GM11168 (cell line): ENCODE results near the gene MSL3.

Experiments
- in situ Hi-C: fragments of 300-500 bp; cut with MboI; formaldehyde crosslinking; loops from one replicate; pipeline ENCODE4 v1.12.0; 2022; ENCODE audit warnings: low sequenced_read_pairs; ENCODE audit not compliant: unreplicated experiment

Gene MSL3

DNA sequence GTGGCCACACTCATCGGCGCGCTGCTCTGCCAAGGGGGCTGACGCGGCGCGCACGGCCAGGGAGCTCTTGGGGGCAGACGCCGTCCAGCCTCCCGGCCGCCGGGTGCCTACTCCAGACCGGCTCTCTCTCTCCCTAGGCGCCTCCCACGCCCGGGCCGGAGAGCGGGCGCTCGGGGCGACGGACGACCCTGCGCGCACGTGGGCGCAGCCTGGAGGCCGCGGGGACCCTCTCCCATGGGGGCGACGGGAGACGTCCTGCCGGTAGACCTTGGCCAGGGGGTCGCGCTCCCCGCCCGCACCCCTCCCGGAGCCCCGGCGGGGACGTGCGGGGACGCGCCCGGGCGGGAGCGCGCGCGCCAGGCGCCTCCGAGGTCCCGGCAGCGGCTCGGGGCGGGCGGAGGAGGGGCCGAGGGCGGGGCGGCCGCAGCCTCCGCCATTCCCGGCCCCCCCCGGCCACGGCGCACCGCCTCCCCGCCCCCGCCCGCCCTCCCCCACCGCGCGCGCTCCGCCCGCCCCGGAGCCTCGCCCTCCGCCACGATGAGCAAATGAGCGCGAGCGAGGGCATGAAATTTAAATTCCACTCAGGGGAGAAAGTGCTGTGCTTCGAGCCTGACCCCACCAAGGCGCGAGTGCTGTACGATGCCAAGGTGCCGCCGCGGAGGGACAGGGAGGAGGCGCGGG is at the start of gene MSL3:
Gene MSL3 (plus strand): TSS at position 519 of the 681 bp plus-strand sequence. CDS start 27 bp downstream, at position 546.
- in situ Hi-C loops = loop anchor here (25.0 kb wide), 1 partner anchor 221 kb away; no protein-coding TSS in a partner anchor

GRCh38 chrX:11722304-11722703 is 35.7 kb upstream of the MSL3 start:
- in situ Hi-C loops = no loop called here

DNA sequence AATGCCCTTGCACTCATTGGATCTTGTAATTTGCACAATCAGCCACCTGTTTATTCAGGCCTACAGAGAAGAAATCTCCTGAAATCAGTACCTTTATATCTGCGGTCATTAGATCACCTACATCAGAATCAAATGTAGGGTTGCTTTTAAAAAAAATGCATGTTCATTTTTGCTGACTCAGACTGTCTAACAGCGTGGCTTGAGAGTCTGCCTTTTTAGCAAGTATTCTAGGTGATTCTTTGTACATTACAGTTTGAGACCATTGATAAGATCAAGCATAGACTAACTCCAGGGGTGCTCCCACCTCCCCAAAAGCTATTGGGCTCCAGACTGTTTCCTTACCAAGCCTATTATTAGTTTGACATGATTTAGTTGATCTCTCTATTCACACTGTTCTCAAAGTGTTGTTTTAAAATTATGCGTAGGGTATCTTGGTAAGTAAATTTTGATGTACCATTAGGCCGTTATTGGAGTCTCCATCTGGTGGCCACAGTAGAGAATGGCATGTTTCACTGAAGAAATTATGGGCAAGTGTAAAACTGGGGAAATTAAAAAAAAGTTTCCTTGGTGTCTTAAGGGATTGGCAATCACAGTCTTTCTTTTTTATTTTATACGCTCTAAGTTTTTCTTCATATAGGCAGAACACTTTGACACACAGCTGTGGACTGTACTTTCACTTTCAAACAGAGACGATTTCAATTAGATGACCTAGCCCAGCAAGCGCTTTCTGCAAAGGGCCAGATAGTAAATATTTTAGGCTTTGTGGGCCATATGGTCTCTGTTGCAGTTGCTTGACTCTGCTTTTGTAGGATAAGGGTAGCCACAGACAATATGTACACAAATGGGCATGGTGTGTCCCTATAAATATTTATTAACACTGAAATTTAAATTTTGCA is 33.7 kb upstream of the MSL3 start:
- in situ Hi-C loops = no loop called here

DNA sequence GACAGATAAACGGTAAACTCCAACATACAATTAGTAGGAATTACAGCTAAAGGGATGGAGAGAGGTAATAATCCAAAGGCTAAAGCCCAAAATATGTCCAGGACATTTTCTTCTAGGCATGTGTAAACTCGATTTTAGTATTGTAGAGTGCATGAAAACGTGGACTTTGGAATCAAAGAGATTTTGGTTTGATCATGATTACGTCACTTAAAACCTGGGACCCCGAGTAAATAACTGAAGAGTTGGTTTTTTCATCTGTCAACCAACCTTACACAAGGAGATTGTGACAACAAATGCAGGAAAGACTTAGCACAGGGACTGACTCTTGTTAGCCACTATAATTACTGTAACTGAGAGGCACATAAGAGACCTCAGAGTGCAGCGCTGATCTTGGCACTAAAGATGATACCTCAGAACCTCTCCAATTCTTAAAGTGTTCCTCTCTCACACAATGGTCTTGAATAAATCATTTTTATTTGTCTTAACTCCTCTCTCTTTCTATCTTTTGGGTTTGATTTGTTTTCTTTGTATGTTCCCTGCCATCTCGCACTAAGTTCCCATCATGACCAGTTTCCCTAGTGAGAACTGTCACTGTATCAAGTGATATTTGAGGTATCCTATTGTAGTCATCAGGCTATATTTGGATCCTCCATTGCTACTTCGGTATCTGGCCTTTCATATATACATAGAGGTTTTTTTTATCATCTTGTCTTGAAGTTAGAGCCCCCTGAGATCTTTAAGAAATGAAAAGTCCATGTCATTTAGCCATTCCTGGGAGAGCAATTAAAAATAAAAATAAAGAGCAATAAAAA is 32.2 kb upstream of the MSL3 start:
- in situ Hi-C loops = no loop called here

DNA sequence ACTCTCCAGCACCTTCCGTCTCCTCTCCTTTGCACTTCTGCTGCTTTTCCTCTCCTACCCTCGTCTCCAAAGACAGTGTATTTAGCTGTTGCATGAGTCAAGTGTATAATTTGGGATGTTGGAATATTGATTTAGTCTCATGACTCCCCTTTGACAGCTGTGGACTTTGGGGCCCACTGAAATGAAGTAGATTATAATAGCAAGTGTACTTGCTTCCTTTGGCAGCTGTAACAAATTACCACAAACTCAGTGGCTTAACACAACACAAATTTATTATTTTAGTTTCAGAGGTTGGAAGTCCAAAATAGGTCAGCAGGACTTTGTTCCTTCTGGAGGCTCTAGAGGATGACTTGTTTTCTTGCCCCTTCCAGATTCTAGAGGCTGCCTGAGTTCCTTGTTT is 29.5 kb upstream of the MSL3 start:
- in situ Hi-C loops = no loop called here

DNA sequence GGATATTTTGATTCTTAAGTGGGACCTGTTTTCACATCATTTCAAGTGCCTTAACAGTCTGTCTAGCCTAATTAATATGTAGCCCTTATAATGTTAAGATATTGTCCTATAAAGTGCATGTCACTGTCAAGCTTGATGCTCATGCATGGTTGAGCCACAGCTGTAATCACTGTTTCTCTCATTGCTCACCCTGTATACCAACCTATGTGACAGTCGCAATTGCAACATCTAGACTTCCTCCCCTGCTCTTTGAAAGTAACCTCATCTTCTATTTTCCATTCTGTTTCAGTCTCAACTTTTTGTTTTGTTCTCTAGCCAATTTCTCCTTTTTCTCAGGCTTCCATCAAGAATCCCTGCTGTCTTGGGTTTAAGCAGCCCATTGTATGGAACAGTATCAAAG is 24.4 kb upstream of the MSL3 start:
- in situ Hi-C loops = no loop called here

DNA sequence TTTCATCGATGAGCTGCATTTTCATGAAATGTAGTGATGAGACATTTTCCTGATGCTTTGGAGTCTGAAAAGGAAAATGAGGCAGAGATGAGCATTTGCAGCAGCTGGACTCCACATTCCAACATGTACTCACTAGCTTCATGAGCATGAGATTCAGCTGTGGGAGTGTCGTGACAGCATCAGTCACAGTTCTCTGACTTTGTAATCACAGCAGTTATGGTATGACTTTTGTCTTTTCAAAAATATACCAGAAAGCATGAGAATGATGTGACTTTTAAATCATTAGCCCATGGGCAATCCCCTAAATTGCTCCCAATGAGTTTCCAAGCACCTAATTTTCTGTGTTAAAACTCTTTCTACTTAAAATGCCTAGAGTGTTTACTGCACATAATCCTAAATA is 18.3 kb upstream of the MSL3 start:
- in situ Hi-C loops = no loop called here

DNA sequence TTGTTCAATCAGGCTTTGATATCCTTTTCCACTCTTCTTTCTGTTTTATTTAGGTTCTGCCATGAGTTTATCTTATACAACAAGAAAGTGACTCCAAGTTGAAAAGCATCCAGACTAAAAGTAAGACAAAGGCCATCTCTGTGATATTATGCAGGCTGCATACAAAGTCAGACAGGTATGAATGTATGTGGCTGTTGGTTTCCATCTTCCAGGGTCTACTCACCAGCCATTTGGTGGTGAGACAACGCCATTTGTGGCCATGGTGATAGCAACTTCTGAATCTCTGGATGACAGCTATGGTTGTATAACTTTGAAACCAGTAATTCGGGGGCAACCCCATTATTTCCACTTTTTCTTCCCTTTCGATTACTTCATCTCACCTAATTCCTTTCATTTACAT is 17.2 kb upstream of the MSL3 start:
- in situ Hi-C loops = no loop called here

DNA sequence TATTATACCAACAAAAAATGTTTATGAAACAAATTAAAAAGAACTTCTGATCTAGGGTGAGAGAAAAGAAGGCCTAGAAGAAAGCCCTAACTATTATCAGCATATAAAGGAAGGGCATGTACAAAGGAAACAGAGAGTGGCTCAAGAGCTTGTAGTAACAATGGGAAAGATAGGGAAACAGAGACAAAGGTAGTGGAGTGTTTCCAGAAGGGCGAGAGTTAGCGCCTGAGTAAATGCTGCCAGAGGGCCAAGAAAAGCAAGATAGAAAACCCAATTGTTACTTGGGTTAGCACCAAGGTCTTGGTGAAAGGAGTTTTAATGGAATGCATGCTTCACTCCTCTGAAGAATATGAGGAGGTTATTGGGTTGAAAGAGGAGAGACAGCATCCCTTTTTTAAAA is 16.5 kb upstream of the MSL3 start:
- in situ Hi-C loops = no loop called here

DNA sequence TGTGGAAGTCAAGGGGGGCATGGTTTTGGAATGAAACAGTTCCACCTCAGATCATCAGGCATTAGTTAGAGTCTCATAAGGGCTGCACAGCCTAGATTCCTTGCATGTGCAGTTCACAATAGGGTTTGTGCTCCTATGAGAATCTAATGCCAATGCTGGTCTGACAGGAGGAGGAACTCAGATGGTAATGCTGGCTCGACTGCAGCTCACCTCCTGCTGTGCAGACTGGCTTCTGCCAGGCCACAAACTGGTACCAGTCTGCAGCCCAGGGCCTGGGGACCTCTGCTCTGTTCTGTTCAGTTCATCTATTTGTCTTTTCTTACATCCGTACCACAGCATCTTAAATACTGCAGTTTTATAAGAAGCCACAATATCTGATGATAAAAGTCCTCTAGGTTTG is 12.2 kb upstream of the MSL3 start:
- in situ Hi-C loops = no loop called here

DNA sequence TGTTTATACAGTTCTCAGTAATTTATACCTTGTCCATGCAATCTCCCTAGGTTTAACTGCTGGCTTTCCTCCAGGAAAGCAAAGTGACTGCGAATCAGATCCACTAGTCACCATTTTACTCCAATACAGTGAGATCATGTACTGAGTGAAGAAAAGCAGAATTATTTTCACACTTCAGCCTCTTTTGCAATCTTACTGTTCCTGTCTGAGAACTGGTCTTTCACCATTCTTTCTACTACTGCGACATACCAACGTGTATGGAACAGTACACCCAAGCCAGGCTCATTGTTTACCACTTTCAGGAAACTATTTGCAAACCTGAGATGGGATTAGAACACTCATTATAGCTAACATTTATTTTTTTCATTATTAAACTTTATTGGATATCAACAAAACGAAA is 8.0 kb upstream of the MSL3 start:
- in situ Hi-C loops = loop anchor here (25.0 kb wide), 1 partner anchor 213 kb away; no protein-coding TSS in a partner anchor

GRCh38 chrX:11750694-11751093 is 7.3 kb upstream of the MSL3 start:
- in situ Hi-C loops = loop anchor here (25.0 kb wide), 1 partner anchor 213 kb away; no protein-coding TSS in a partner anchor

GRCh38 chrX:11751261-11751660 is 6.8 kb upstream of the MSL3 start:
- in situ Hi-C loops = loop anchor here (25.0 kb wide), 1 partner anchor 214 kb away; no protein-coding TSS in a partner anchor

DNA sequence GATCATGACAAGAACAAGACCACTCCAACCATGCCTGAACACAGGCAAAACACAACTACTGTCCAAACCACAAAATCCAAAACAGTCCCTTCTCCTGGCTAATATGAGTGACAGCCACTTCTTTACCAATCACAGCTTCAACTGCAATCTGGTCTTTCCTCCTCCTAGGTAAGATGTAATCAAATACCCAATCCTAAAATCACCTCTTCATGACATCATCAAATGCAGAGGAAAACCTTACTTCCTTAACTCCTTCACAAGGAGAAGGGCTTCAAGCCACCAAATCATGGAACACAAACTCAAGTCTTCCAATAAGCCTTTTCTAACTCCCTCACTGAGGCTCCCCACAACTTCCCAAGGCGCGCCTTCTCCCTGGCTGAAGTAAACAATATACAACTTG is 4.4 kb upstream of the MSL3 start:
- in situ Hi-C loops = loop anchor here (25.0 kb wide), 1 partner anchor 216 kb away; no protein-coding TSS in a partner anchor

- in situ Hi-C loops = loop anchor here (25.0 kb wide), 1 partner anchor 218 kb away; no protein-coding TSS in a partner anchor
These were observed 2.9 kb upstream of the MSL3 start for GRCh38 chrX:11754958-11755645.

- in situ Hi-C loops = loop anchor here (25.0 kb wide), 1 partner anchor 218 kb away; no protein-coding TSS in a partner anchor
These were observed 2.3 kb upstream of the MSL3 start for GRCh38 chrX:11755724-11756123.

GRCh38 chrX:11756354-11757318 is 1.4 kb upstream of the MSL3 start:
- in situ Hi-C loops = loop anchor here (25.0 kb wide), 1 partner anchor 219 kb away; no protein-coding TSS in a partner anchor

DNA sequence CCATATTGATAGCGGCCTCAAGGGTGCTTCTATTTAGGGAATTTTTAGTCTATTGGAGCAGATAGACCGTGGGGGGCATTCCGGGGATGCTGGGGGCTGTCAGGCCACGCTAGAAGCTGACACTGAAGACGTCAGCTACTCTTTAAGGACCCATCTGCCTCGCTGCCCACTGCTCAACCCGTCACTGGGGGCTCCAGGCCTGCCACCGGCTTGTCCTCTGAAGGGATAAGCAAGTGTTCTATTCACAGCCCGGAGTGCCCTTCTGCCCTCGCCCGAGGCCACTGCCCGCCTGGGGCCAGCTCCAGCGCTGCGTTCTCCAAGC is 679 bp upstream of the MSL3 start:
- in situ Hi-C loops = loop anchor here (25.0 kb wide), 1 partner anchor 220 kb away; no protein-coding TSS in a partner anchor
